ENCODE data around the gene ACHE. TPM values are rescaled to one million over a fixed set of nuclear protein-coding genes. Genes with fewer than 3 reads are reported as not detected.

The ACHE gene
- total and polyA plus RNA-seq, 2 of the 13 experiments (the other 11 are each of a cell fraction or from before 2014, with no cell fraction given) = 0.18 to 0.40 TPM

GRCh38 chr7:100874577-100875355, 20.9 kb downstream of the ACHE start, which contains the start of gene SRRT (continued):
- TF ChIP-seq ZNF777 (CRISPR knock-in tag; IDR thresholded peaks at IDR 0.05) (0 out of 2 replicates have a peak, but pooled peaks have one; percentile 43), ZNF530 (CRISPR knock-in tag; IDR thresholded peaks at IDR 0.05; ENCODE audit: low read depth) (no peak), ZNF552 (CRISPR knock-in tag; IDR thresholded peaks at IDR 0.05; ENCODE audit: borderline replicate concordance) (no peak; the same call in 1 of the 2 replicates), ZBTB10 (CRISPR knock-in tag; IDR thresholded peaks at IDR 0.05; ENCODE audit: borderline replicate concordance) (peak; percentile 17; the same call in 1 of the 2 replicates), ZNF350 (CRISPR knock-in tag; IDR thresholded peaks at IDR 0.05; ENCODE audit: borderline replicate concordance, low read depth) (peak; percentile 95), ZNF343 (CRISPR knock-in tag; IDR thresholded peaks at IDR 0.05) (peak; percentile 96), KDM5B (CRISPR knock-in tag; IDR thresholded peaks at IDR 0.05; ENCODE audit: borderline replicate concordance) (peak; percentile 73; the same call in 1 of the 2 replicates), MAX (IDR thresholded peaks at IDR 0.05) (peak; percentile 91), NFE2L2 (IDR thresholded peaks at IDR 0.05; ENCODE audit: low read length) (no peak), SUZ12 (IDR thresholded peaks at IDR 0.05; ENCODE audit: low read depth, low read length) (no peak), GABPA (IDR thresholded peaks at IDR 0.05; ENCODE audit: low read depth, low read length) (peak; percentile 65), GABPA (CRISPR knock-in tag; IDR thresholded peaks at IDR 0.05; ENCODE audit: low read depth) (peak; percentile 92), SMARCC2 (IDR thresholded peaks at IDR 0.05) (no peak), REL (CRISPR knock-in tag; conservative IDR thresholded peaks at IDR 0.05) (peak; percentile 74; the same call in 1 of the 2 replicates), KDM5A (IDR thresholded peaks at IDR 0.05; ENCODE audit: borderline replicate concordance, low read length) (peak; percentile 81; the same call in 1 of the 2 replicates), USF2 (IDR thresholded peaks at IDR 0.05; ENCODE audit: low read depth, low read length) (no peak), USF2 (CRISPR knock-in tag; IDR thresholded peaks at IDR 0.05; ENCODE audit: borderline replicate concordance) (peak; percentile 39; the same call in 1 of the 2 replicates), NFYC (CRISPR knock-in tag; IDR thresholded peaks at IDR 0.05) (peak; percentile 27; the same call in 1 of the 2 replicates), MXD1 (CRISPR knock-in tag; IDR thresholded peaks at IDR 0.05) (peak; percentile 57; the same call in 1 of the 2 replicates), ZFP36 (IDR thresholded peaks at IDR 0.05; ENCODE audit: borderline replicate concordance, low read depth, low read length, partially characterized antibody) (no peak), CREB3 (CRISPR knock-in tag; IDR thresholded peaks at IDR 0.05) (0 out of 2 replicates have a peak, but pooled peaks have one; percentile 54), ZBTB20 (CRISPR knock-in tag; IDR thresholded peaks at IDR 0.05; ENCODE audit: borderline replicate concordance, low read depth) (peak; percentile 68; the same call in 1 of the 2 replicates), ZNF768 (CRISPR knock-in tag; IDR thresholded peaks at IDR 0.05) (no peak), EEA1 (CRISPR knock-in tag; IDR thresholded peaks at IDR 0.05; ENCODE audit: borderline replicate concordance) (peak; percentile 46; the same call in 1 of the 2 replicates)

Data from HepG2 (cell line).